Skeletal muscle tissue (tissue), 4 donors: ENCODE data around the gene CHPF2. TPM values are rescaled to one million over a fixed set of nuclear protein-coding genes. Genes with fewer than 3 reads are reported as not detected.

ENCODE experiments used
- H3K27ac ChIP-seq: one replicate; pipeline ENCODE4 v1.7.0; 2013; ENCODE audit warnings: mild to moderate bottlenecking, low read depth, low read length, inconsistent platforms
- H3K27me3 ChIP-seq, 3 donors: one replicate each; pipeline ENCODE4 v1.7.0; 2013; ENCODE audit warnings: low read length in 3 of 3; ENCODE audit not compliant: control insufficient read depth in 3 of 3, insufficient read depth in 3 of 3
- H3K36me3 ChIP-seq, 3 donors: one replicate each; pipeline ENCODE4 v1.7.0; 2013; ENCODE audit warnings: low read length in 3 of 3; ENCODE audit not compliant: control insufficient read depth in 3 of 3, insufficient read depth in 3 of 3
- H3K4me1 ChIP-seq, 3 donors: one replicate each; pipeline ENCODE4 v1.7.0; 2013; ENCODE audit warnings: low read length in 3 of 3, mild to moderate bottlenecking in 3 of 3; ENCODE audit not compliant: control insufficient read depth in 3 of 3, insufficient read depth in 3 of 3
- H3K4me3 ChIP-seq, 3 donors: one replicate each; pipeline ENCODE4 v1.7.0; 2013; ENCODE audit warnings: low read length in 3 of 3
- H3K9ac ChIP-seq, 3 donors: one replicate each; pipeline ENCODE4 v1.7.0; 2013; ENCODE audit warnings: low read length in 3 of 3, mild to moderate bottlenecking in 3 of 3, moderate library complexity in 2 of 3, low read depth in 1 of 3
- H3K9me3 ChIP-seq, 3 donors: one replicate each; pipeline ENCODE4 v1.7.0; 2013; ENCODE audit warnings: low read length in 3 of 3; ENCODE audit not compliant: control insufficient read depth in 3 of 3
- total RNA-seq: library from RNA; depleted of rRNA; stranded (reverse); fragments of >200 nt; gene quantifications from one replicate; pipeline ENCODE4 v1.2.3, GENCODE V29; 2014
- donor health status: Osteomylitis.

Gene CHPF2
- total RNA-seq, 1 donor from 2014 or later: 16.2 TPM

- Histone ChIP-seq H3K36me3 (peaks cover 0 to 3% (median under 1%) of the 10 kb centered on the region in 3 donors), H3K27ac (no peak overlapping the region), H3K4me3 (no peak overlapping the region), H3K9me3 (no peaks in the 10 kb centered on the region), H3K27me3 (peaks cover 32 to 58% (median 40%) of the 10 kb centered on the region in 3 donors), H3K9ac (no peak overlapping the region), H3K4me1 (no peaks in the 10 kb centered on the region)
These were observed 26.6 kb upstream of the CHPF2 start for GRCh38 chr7:151205730-151206129.

- Histone ChIP-seq H3K9ac (no peak overlapping the region), H3K4me3 (no peak overlapping the region), H3K9me3 (no peaks in the 10 kb centered on the region), H3K27ac (no peak overlapping the region), H3K27me3 (peaks cover 27 to 48% (median 35%) of the 10 kb centered on the region in 3 donors), H3K36me3 (peaks cover 0 to 10% (median 3%) of the 10 kb centered on the region in 3 donors), H3K4me1 (no peaks in the 10 kb centered on the region)
These were observed 25.4 kb upstream of the CHPF2 start for GRCh38 chr7:151206914-151207313.

- Histone ChIP-seq H3K36me3 (peaks cover 0 to 14% (median 3%) of the 10 kb centered on the region in 3 donors), H3K27ac (no peak overlapping the region), H3K9ac (no peak overlapping the region), H3K4me1 (no peaks in the 10 kb centered on the region), H3K27me3 (peaks cover 27 to 45% (median 35%) of the 10 kb centered on the region in 3 donors), H3K4me3 (no peak overlapping the region), H3K9me3 (no peaks in the 10 kb centered on the region)
These were observed 25.0 kb upstream of the CHPF2 start for GRCh38 chr7:151207315-151207714.

GRCh38 chr7:151207804-151208203 lies 24.5 kb upstream of the CHPF2 start:
- peaks cover 24 to 42% (median 33%) of the 10 kb centered on the region in 3 donors for H3K27me3 ChIP-seq
- H3K27ac ChIP-seq: no peak overlapping the region
- H3K9me3 ChIP-seq: no peaks in the 10 kb centered on the region
- peaks cover 0 to 19% (median 3%) of the 10 kb centered on the region in 3 donors for H3K36me3 ChIP-seq
- H3K9ac ChIP-seq: no peak overlapping the region
- no peak overlapping the region for H3K4me3 ChIP-seq
- no peaks in the 10 kb centered on the region for H3K4me1 ChIP-seq

- Histone ChIP-seq H3K9ac (no peak overlapping the region), H3K27me3 (peaks cover 19 to 36% (median 28%) of the 10 kb centered on the region in 3 donors), H3K27ac (no peak overlapping the region), H3K9me3 (no peaks in the 10 kb centered on the region), H3K36me3 (peaks cover 5 to 24% (median 7%) of the 10 kb centered on the region in 3 donors), H3K4me3 (no peak overlapping the region), H3K4me1 (no peaks in the 10 kb centered on the region)
These were observed 23.9 kb upstream of the CHPF2 start for GRCh38 chr7:151208253-151208862.

GRCh38 chr7:151209588-151209987 lies 22.7 kb upstream of the CHPF2 start:
- no peak overlapping the region for H3K27ac ChIP-seq
- H3K9me3 ChIP-seq: no peaks in the 10 kb centered on the region
- no peak overlapping the region for H3K4me3 ChIP-seq
- H3K9ac ChIP-seq: no peak overlapping the region
- H3K36me3 ChIP-seq: peaks cover 16 to 35% (median 17%) of the 10 kb centered on the region in 3 donors
- H3K4me1 ChIP-seq: no peaks in the 10 kb centered on the region
- H3K27me3 ChIP-seq: peaks cover 7 to 24% (median 16%) of the 10 kb centered on the region in 3 donors

GRCh38 chr7:151210087-151210854 lies 22.0 kb upstream of the CHPF2 start, which contains the start of gene H2BK1:
Gene H2BK1, minus strand, starts transcription at chr7:151210488. Its CDS starts 170 bp downstream, at chr7:151210318.
- Histone ChIP-seq H3K27me3 (peaks cover 6 to 17% (median 9%) of the 10 kb centered on the region in 3 donors), H3K36me3 (peaks cover 23 to 42% (median 24%) of the 10 kb centered on the region in 3 donors), H3K9ac (no peak within 1 kb of the TSS), H3K4me1 (no peaks in the 10 kb centered on the region), H3K4me3 (no peak within 1 kb of the TSS), H3K9me3 (no peaks in the 10 kb centered on the region), H3K27ac (no peak within 1 kb of the TSS)

- no peak overlapping the region for H3K4me3 ChIP-seq
- H3K9ac ChIP-seq: no peak overlapping the region
- H3K36me3 ChIP-seq: peaks cover 30 to 51% (median 32%) of the 10 kb centered on the region in 3 donors
- no peaks in the 10 kb centered on the region for H3K9me3 ChIP-seq
- no peaks in the 10 kb centered on the region for H3K4me1 ChIP-seq
- H3K27me3 ChIP-seq: peaks cover 0 to 7% (median under 1%) of the 10 kb centered on the region in 3 donors
- no peak overlapping the region for H3K27ac ChIP-seq
These were observed 21.0 kb upstream of the CHPF2 start for GRCh38 chr7:151211155-151211772.

GRCh38 chr7:151212626-151213025 lies 19.7 kb upstream of the CHPF2 start:
- H3K9ac ChIP-seq: no peak overlapping the region
- no peak overlapping the region for H3K4me3 ChIP-seq
- H3K27me3 ChIP-seq: no peaks in the 10 kb centered on the region
- peaks cover 41 to 64% (median 42%) of the 10 kb centered on the region in 3 donors for H3K36me3 ChIP-seq
- no peaks in the 10 kb centered on the region for H3K9me3 ChIP-seq
- no peaks in the 10 kb centered on the region for H3K4me1 ChIP-seq
- H3K27ac ChIP-seq: no peak overlapping the region
